HEK293T (cell line): ENCODE measurements around the gene VSTM1.
"Not testable (repeated sequence)": the region's sequence is repeated elsewhere in the genome, so short reads cannot be mapped to it uniquely, and the experiment has no call there.

Source experiments
- CTCF ChIA-PET: fragments of 350-600 bp; formaldehyde crosslinking; extraction: SDS; loops from one replicate; lab custom pipeline; 2021; ENCODE audit warnings: antibody characterized with exemption, inconsistent platforms; lab: Yijun Ruan, JAX
- POLR2A ChIA-PET: fragments of 350-600 bp; formaldehyde crosslinking; extraction: SDS; loops from one replicate; lab custom pipeline; 2020; ENCODE audit warnings: antibody characterized with exemption, inconsistent platforms; lab: Yijun Ruan, JAX
- DNase-seq: peaks from one replicate; pipeline ENCODE4 v3.0.0; 2012; ENCODE audit warnings: mixed read lengths; ENCODE audit errors: extremely low spot score
- ARNT ChIP-seq: fragments of 450-650 bp; IDR thresholded peaks from 2 replicates; pipeline ENCODE4 v1.6.1; 2017; ENCODE audit warnings: mild to moderate bottlenecking
- BHLHE40 ChIP-seq: fragments of 450-650 bp; IDR thresholded peaks from 2 replicates; pipeline ENCODE4 v1.6.1; 2016; ENCODE audit warnings: mild to moderate bottlenecking, moderate library complexity, borderline replicate concordance
- CTBP1 ChIP-seq: fragments of 450-650 bp; IDR thresholded peaks from 2 replicates; pipeline ENCODE4 v1.6.1; 2016; ENCODE audit warnings: borderline replicate concordance
- ELF4 ChIP-seq: fragments of 450-650 bp; IDR thresholded peaks from 2 replicates; pipeline ENCODE4 v1.6.1; 2017; ENCODE audit warnings: antibody characterized with exemption
- FOXA1 ChIP-seq: fragments of 450-650 bp; IDR thresholded peaks from 2 replicates; pipeline ENCODE4 v1.6.1; 2016; ENCODE audit warnings: mild to moderate bottlenecking
- FOXK2 ChIP-seq: fragments of 450-650 bp; IDR thresholded peaks from 2 replicates; pipeline ENCODE4 v1.6.1; 2016; ENCODE audit warnings: mild to moderate bottlenecking
- FOXM1 ChIP-seq: fragments of 450-650 bp; IDR thresholded peaks from 2 replicates; pipeline ENCODE4 v1.6.1; 2017; ENCODE audit warnings: mild to moderate bottlenecking, borderline replicate concordance
- HDGF ChIP-seq: fragments of 450-650 bp; IDR thresholded peaks from 2 replicates; pipeline ENCODE4 v1.6.1; 2017; ENCODE audit warnings: antibody characterized with exemption, borderline replicate concordance
- L3MBTL2 ChIP-seq: fragments of 450-650 bp; conservative IDR thresholded peaks from 2 replicates; pipeline ENCODE4 v1.6.1; 2016; ENCODE audit warnings: mild to moderate bottlenecking
- LEF1 ChIP-seq: fragments of 450-650 bp; IDR thresholded peaks from 2 replicates; pipeline ENCODE4 v1.6.1; 2017; ENCODE audit warnings: mild to moderate bottlenecking, borderline replicate concordance
- NFRKB ChIP-seq: fragments of 450-650 bp; IDR thresholded peaks from 2 replicates; pipeline ENCODE4 v1.6.1; 2016; ENCODE audit warnings: mild to moderate bottlenecking, moderate library complexity
- SP1 ChIP-seq: fragments of 450-650 bp; IDR thresholded peaks from 2 replicates; pipeline ENCODE4 v1.6.1; 2017
- SUZ12 ChIP-seq: fragments of 450-650 bp; IDR thresholded peaks from 2 replicates; pipeline ENCODE4 v1.6.1; 2016; ENCODE audit warnings: mild to moderate bottlenecking
- TARDBP ChIP-seq: fragments of 450-650 bp; IDR thresholded peaks from 2 replicates; pipeline ENCODE4 v1.6.1; 2016
- ZNF384 ChIP-seq: fragments of 450-650 bp; IDR thresholded peaks from 2 replicates; pipeline ENCODE4 v1.6.1; 2016
- TF ChIP-seq, protein P1 (sequence below): fragments of 450-650 bp; IDR thresholded peaks from 2 replicates; pipeline ENCODE4 v1.6.1; 2016

VSTM1 gene

DNA sequence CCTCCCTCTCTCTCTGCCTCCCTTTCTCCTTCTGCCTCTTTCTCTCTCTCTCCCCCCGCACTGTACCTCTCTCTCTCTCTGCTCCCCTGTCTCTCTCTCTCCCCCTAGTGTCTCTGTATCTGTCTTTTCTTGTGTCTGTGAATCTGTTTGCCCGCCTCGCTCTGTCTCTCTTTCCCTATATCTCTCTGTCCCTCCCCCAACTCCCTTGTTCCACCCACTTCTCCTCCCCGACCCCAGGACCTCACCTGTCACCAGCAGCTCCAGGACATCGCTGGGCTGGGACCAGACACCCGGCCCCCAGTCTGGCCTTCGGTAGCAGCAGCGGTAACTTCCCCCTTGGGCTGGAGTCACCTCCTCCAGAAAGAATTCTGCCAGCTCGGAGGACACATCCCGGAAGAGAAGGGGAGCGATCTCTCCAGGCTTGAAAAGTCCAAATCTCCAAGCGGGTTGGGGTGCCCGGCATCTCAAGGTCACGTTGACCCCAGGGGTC is 33.0 kb upstream of the VSTM1 start:
- TF ChIP-seq NFRKB (no peak), ARNT (no peak), CTBP1 (no peak), FOXK2 (no peak), HDGF (no peak), L3MBTL2 (no peak), FOXA1 (no peak), LEF1 (no peak), ELF4 (no peak)
- TF ChIP-seq, protein P1, sequence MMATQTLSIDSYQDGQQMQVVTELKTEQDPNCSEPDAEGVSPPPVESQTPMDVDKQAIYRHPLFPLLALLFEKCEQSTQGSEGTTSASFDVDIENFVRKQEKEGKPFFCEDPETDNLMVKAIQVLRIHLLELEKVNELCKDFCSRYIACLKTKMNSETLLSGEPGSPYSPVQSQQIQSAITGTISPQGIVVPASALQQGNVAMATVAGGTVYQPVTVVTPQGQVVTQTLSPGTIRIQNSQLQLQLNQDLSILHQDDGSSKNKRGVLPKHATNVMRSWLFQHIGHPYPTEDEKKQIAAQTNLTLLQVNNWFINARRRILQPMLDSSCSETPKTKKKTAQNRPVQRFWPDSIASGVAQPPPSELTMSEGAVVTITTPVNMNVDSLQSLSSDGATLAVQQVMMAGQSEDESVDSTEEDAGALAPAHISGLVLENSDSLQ, result no peak
- POLR2A ChIA-PET, result no interaction called here
- no peak for DNase-seq
- CTCF ChIA-PET, result interaction anchor here (0.6 kb wide), 1 partner anchor 171 kb away, joined by 3 read pairs; no protein-coding TSS in a partner anchor

DNA sequence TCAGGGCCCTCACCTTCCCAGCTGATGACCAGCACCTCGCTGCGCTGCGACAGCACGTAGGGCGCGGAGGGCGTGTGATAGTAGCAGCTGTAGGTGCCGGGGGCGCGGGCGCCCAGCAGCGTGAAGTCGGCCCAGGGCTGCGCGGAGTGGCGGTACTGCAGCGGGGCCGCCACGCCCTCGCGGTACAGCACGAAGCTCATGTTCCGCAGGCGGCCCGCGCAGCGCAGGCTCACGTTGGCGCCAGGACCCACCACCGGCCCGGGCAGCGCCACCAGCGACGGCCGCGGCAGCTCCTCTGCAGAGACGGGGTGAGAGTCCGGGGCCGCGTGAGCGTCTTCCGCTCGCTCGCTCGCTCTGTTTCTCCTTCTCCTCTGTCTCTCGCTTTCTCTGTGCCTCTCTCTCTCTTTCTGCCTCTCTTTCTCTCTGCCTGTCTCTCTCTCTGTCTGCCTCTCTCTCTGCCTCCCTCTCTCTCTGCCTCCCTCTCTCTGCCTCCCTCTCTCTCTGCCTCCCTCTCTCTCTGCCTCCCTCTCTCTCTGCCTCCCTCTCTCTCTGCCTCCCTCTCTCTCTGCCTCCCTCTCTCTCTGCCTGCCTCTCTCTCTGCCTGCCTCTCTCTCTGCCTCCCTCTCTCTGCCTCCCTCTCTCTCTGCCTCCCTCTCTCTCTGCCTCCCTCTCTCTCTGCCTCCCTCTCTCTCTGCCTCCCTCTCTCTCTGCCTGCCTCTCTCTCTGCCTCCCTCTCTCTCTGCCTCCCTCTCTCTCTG is 32.3 kb upstream of the VSTM1 start:
- CTCF ChIA-PET, result interaction anchor here (1.3 kb wide), 1 partner anchor 18 kb away, joined by 3 read pairs; no protein-coding TSS in a partner anchor
- peak; percentile 88 for TF ChIP-seq L3MBTL2
- POLR2A ChIA-PET, result not testable (repeated sequence)
- peak; percentile 56 for DNase-seq

DNA sequence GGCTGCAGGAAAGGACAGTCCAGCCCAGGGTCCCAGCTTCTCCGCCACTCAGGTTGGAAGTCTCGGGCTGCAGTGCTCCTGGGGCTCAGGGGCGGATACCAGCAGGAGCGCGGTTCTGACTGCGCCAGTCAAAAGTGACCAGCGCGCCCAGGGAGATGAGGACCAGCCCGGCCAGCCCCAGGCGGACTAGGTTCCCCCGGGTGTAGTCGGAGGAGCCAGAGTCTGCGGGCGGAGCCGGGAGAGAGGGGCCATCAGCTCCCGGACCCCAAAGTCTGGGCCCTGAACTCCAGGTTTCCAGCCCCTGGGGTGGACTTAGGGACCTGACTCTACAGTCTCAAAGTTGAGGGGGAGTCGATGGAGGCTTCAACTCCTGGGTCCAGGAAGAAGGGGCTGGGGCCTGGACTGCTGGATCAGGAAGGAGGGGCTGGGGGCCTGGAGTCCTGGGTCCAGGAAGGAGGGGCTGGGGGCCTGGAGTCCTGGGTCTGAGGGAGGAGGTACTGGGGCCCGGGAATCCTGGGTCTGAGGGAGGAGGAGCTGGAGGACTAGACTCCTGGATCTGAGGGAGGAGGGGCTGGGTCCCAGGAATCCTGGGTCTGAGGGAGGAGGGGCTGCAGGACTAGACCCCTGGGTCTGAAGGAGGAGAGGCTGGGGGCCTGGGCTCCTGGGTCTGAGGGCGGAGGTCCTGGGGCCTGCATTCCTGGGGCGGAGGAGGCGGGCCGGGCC is 31.6 kb upstream of the VSTM1 start:
- no peak for TF ChIP-seq L3MBTL2
- no peak for TF ChIP-seq FOXM1
- TF ChIP-seq NFRKB, result no peak
- no peak for TF ChIP-seq ELF4
- no peak for TF ChIP-seq FOXA1
- TF ChIP-seq ARNT, result no peak
- TF ChIP-seq SUZ12, result no peak
- no peak for TF ChIP-seq FOXK2
- TF ChIP-seq HDGF, result no peak
- TF ChIP-seq, protein P1, result no peak
- TF ChIP-seq LEF1, result no peak
- no peak for TF ChIP-seq ZNF384
- no peak for TF ChIP-seq CTBP1
- TF ChIP-seq SP1, result no peak
- TF ChIP-seq BHLHE40, result no peak
- TF ChIP-seq TARDBP, result no peak
- POLR2A ChIA-PET, result no interaction called here
- CTCF ChIA-PET, result interaction anchor here (1.3 kb wide), 1 partner anchor 19 kb away, joined by 3 read pairs; no protein-coding TSS in a partner anchor
- DNase-seq, result no peak

DNA sequence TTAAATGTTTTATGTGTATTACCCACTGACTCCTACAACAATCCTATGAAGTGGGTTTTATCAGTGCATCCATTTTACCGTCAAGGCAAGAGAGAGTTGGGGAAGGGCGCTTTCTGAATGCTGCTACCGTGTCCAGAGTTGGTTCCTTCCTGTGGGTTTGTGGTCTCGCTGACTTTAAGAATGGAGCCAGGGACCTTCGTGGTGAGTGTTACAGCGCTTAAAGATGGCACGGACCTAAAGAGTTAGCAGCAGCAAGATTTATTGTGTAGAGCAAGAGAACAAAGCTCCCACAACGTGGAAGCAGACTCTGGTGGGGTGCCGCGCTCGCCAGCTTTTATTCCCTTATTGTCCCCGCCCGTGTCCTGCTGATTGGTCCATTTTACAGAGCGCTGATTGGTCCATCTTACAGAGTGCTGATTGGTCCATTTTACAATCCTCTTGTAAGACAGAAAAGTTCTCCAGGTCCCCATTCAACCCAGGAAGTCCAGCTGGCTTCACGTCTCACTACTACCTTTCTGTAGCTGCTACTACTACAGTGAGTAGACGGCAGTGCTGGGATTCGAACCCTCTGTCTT is 30.8 kb upstream of the VSTM1 start:
- ChIA-PET POLR2A (no interaction called here), CTCF (no interaction called here)
- no peak for TF ChIP-seq CTBP1
- TF ChIP-seq FOXM1, result no peak
- no peak for TF ChIP-seq LEF1
- TF ChIP-seq ARNT, result no peak
- TF ChIP-seq FOXK2, result no peak
- no peak for TF ChIP-seq NFRKB
- no peak for DNase-seq

DNA sequence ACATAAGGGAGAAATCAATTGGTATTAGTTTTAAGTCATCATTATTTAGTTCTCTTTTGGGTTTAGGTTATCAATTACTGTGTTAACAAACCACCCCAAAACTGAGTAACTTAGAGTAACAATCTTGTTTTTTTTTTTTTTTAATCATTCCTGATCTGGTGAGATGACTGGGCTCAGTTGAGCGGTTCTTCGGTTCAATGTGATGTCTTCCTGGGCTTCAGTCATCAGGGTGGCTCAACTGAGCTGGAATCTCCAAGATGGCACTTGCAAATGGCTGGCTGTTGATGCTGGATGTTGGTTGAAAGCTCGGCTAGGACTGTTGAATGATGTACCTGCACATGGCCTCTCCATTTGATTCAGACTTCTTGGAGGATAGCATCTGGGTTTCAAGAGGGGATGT is 20.7 kb upstream of the VSTM1 start:
- POLR2A ChIA-PET, result no interaction called here
- TF ChIP-seq LEF1, result no peak
- DNase-seq, result no peak
- CTCF ChIA-PET, result no interaction called here

DNA sequence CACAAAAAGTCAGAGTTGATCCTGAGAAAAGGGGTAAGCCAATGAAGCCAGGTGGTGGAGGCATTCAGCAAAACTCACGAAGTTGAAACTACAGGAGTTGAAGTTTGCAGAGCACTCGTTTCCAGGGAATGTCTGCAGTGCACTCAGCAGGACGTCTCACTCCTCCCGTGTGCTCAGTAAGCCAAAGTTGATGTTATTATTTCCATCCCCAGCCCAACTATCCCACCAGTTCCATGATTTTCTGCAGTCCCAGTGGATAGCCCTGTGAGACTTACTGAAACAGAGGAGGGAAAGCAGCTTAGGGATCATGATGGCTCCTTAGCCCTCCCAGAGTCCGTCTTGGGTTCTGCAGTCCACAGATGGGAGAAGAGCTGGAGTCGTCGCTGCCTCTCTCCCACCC is 17.3 kb upstream of the VSTM1 start, which contains the start of gene TARM1:
TSS of gene TARM1 (minus strand) at position 334 of the 400 bp plus-strand sequence. CDS start at position 309, 25 bp downstream.
- no peak for DNase-seq
- TF ChIP-seq SUZ12 (no peak), ZNF384 (no peak), BHLHE40 (no peak)
- CTCF ChIA-PET, result no interaction called here
- POLR2A ChIA-PET, result no interaction called here

DNA sequence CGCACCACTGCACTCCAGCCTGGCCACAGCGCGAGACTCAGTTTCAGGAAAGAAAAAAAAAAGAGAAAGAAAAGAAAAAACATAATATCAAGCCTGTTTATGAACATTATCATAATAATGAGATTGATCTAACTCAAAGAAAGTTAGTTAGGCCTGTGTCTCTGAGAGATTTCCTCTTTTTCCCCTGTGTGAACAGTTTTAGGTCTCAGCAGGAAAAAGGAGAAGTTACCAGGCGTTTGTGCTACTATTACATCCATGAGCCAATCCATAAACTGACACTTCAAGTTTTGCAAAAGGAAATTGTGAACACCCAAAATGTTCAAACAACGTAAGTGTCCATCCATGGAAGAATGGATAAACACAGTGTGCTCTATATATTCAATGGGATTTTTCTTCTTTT is 13.6 kb upstream of the VSTM1 start:
- DNase-seq, result no peak
- POLR2A ChIA-PET, result no interaction called here
- CTCF ChIA-PET, result no interaction called here
- TF ChIP-seq, protein P1, result no peak
- TF ChIP-seq ZNF384 (no peak), FOXM1 (no peak), SUZ12 (no peak), BHLHE40 (no peak), FOXA1 (no peak), NFRKB (no peak), CTBP1 (no peak), LEF1 (no peak), FOXK2 (no peak), ARNT (no peak), L3MBTL2 (no peak), HDGF (no peak), SP1 (no peak), ELF4 (no peak), TARDBP (no peak)
